Heart left ventricle (tissue), 13 donors: Measurements from ENCODE around the gene SLC25A21.

Source experiments
- CTCF ChIP-seq, 12 donors: fragments of 200-600 bp; sonication (generic) in 4 of 12; IDR thresholded peaks; one replicate each; pipeline versions ENCODE4 v1.5.0 to v1.8.0; 2018 to 2022; ENCODE audit warnings: antibody characterized with exemption in 12 of 12, mild to moderate bottlenecking in 5 of 12
- POLR2A ChIP-seq, 2 donors: fragments of 450-650 bp; IDR thresholded peaks; one replicate each; pipeline ENCODE4 v1.6.1; 2017; ENCODE audit warnings: antibody characterized with exemption in 2 of 2, mild to moderate bottlenecking in 2 of 2, moderate library complexity in 2 of 2
- donor health status: ischemic (EF 13 %, LVEDD 7.1; RV severe dilation, severe dysfunction).
- donor health status: DM: no; HTN: yes; CAD: no.
- donor health status: DM: no; HTN: no; CAD: no.
- donor health status: ischemic (EF 25% LVEDD 6.9; RV normal size, moderate dysfunction).
- donor health status: ischemic (EF 25% LVEDD 5.7; RV mildly dilated, moderate dysfunction).
- donor health status: ischemic (EF 35%, LVEDD 5.7; RV mildly dilated, moderate dysfunction).
- donor health status: nonischemic (EF 11% LVEDD 7.7; RV severe dilation, severe dysfunction).
- donor health status: DM: yes; HTN: yes; CAD: no.
- donor health status: PGD.
- donor health status: ischemic (EF 29% LVEDD 5.4; RV normal size, mild dysfunction).
- donor health status: nonischemic (EF 23%, LVEDD 6.1; RV moderate dilation, normal function).

- TF ChIP-seq CTCF (IDR thresholded peaks at IDR 0.05) (no peak), POLR2A (IDR thresholded peaks at IDR 0.05) (no peak)
These were observed 224.1 kb downstream of the SLC25A21 start for GRCh38 chr14:36948157-36948859.
